H9 (cell line): ENCODE results near the gene MSANTD2. TPM values are rescaled to one million over a fixed set of nuclear protein-coding genes. Genes with fewer than 3 reads are reported as not detected.

Experiments
- DNase-seq: peaks from one replicate; pipeline ENCODE4 v3.0.0-alpha.2; 2017
- H2AFZ ChIP-seq: one replicate; pipeline ENCODE4 v1.6.1; 2013; ENCODE audit warnings: mild to moderate bottlenecking, low read length, control low read depth, moderate library complexity
- H2AK5ac ChIP-seq: 2 replicates; pipeline ENCODE4 v1.6.1; 2013; ENCODE audit warnings: low read length, control low read depth, mixed read lengths; ENCODE audit not compliant: insufficient read length
- H2BK120ac ChIP-seq: one replicate; pipeline ENCODE4 v1.6.1; 2013; ENCODE audit warnings: low read depth, mild to moderate bottlenecking, low read length, control low read depth, inconsistent platforms; ENCODE audit not compliant: poor library complexity, severe bottlenecking
- H2BK12ac ChIP-seq: 2 replicates; pipeline ENCODE4 v1.6.1; 2013; ENCODE audit warnings: low read length, control low read depth, mixed read lengths, low read depth; ENCODE audit not compliant: insufficient read length
- H2BK15ac ChIP-seq: 2 replicates; pipeline ENCODE4 v1.6.1; 2013; ENCODE audit warnings: low read depth, low read length, control low read depth
- H2BK20ac ChIP-seq: one replicate; pipeline ENCODE4 v1.6.1; 2013; ENCODE audit warnings: low read depth, mild to moderate bottlenecking, low read length, control low read depth, inconsistent platforms; ENCODE audit not compliant: poor library complexity, severe bottlenecking
- H2BK5ac ChIP-seq: 2 replicates; pipeline ENCODE4 v1.6.1; 2013; ENCODE audit warnings: low read length, control low read depth, mixed read lengths; ENCODE audit not compliant: insufficient read length
- H3K14ac ChIP-seq: 2 replicates; pipeline ENCODE4 v1.6.1; 2013; ENCODE audit warnings: low read length, control low read depth; ENCODE audit not compliant: insufficient read depth
- H3K18ac ChIP-seq: 2 replicates; pipeline ENCODE4 v1.6.1; 2013; ENCODE audit warnings: low read depth, mild to moderate bottlenecking, mixed read lengths, low read length, control low read depth; ENCODE audit not compliant: insufficient read length
- H3K23ac ChIP-seq: 2 replicates; pipeline ENCODE4 v1.6.1; 2013; ENCODE audit warnings: low read length, control low read depth, mixed read lengths, low read depth; ENCODE audit not compliant: insufficient read length
- H3K23me2 ChIP-seq: 2 replicates; pipeline ENCODE4 v1.6.1; 2013; ENCODE audit warnings: low read depth, mild to moderate bottlenecking, mixed read lengths, low read length, control low read depth; ENCODE audit not compliant: insufficient read length, poor library complexity, severe bottlenecking
- H3K27ac ChIP-seq: 2 replicates; pipeline ENCODE4 v1.5.1; 2013; ENCODE audit warnings: low read length, control low read depth, mixed read lengths, low read depth; ENCODE audit not compliant: insufficient read length
- H3K27me3 ChIP-seq: 2 replicates; pipeline ENCODE4 v1.6.1; 2013; ENCODE audit warnings: low read length, control low read depth, inconsistent platforms; ENCODE audit not compliant: insufficient read depth
- H3K4ac ChIP-seq: 2 replicates; pipeline ENCODE4 v1.6.1; 2013; ENCODE audit warnings: low read depth, mild to moderate bottlenecking, control low read depth, inconsistent platforms, low read length, moderate library complexity
- H3K4me1 ChIP-seq: 2 replicates; pipeline ENCODE4 v1.6.1; 2013; ENCODE audit warnings: low read length, control low read depth, inconsistent platforms; ENCODE audit not compliant: insufficient read depth
- H3K4me2 ChIP-seq: 2 replicates; pipeline ENCODE4 v1.6.1; 2013; ENCODE audit warnings: low read length, control low read depth, mixed read lengths; ENCODE audit not compliant: insufficient read length, insufficient read depth
- H3K56ac ChIP-seq: 2 replicates; pipeline ENCODE4 v1.6.1; 2013; ENCODE audit warnings: low read depth, mild to moderate bottlenecking, mixed read lengths, low read length, control low read depth; ENCODE audit not compliant: insufficient read length
- H3K79me1 ChIP-seq: 2 replicates; pipeline ENCODE4 v1.6.1; 2013; ENCODE audit warnings: low read depth, mild to moderate bottlenecking, moderate library complexity, low read length, control low read depth, inconsistent platforms; ENCODE audit not compliant: insufficient read depth, poor library complexity, severe bottlenecking
- H3K79me2 ChIP-seq: 2 replicates; pipeline ENCODE4 v1.6.1; 2013; ENCODE audit warnings: low read length, control low read depth, inconsistent platforms; ENCODE audit not compliant: insufficient read depth
- H3K9ac ChIP-seq: 2 replicates; pipeline ENCODE4 v1.6.1; 2013; ENCODE audit warnings: low read length, control low read depth, mixed read lengths; ENCODE audit not compliant: insufficient read length; ENCODE audit errors: extremely low read depth
- H3K9me3 ChIP-seq: one replicate; pipeline ENCODE4 v1.6.1; 2013; ENCODE audit warnings: low read depth, low read length, inconsistent platforms; ENCODE audit not compliant: control insufficient read depth
- H3T11ph ChIP-seq: one replicate; pipeline ENCODE4 v1.6.1; 2013; ENCODE audit warnings: mild to moderate bottlenecking, low read length, control low read depth, inconsistent platforms
- H4K20me1 ChIP-seq: one replicate; pipeline ENCODE4 v1.6.1; 2013; ENCODE audit not compliant: control insufficient read depth, insufficient read length, insufficient read depth
- H4K5ac ChIP-seq: 2 replicates; pipeline ENCODE4 v1.6.1; 2013; ENCODE audit warnings: low read depth, mild to moderate bottlenecking, mixed read lengths, low read length, control low read depth; ENCODE audit not compliant: insufficient read length
- H4K8ac ChIP-seq: replicated peaks from 2 replicates; pipeline ENCODE4 v1.6.1; 2013; ENCODE audit warnings: low read length, control low read depth, mixed read lengths, low read depth; ENCODE audit not compliant: insufficient read length
- H4K91ac ChIP-seq: 2 replicates; pipeline ENCODE4 v1.6.1; 2013; ENCODE audit warnings: low read depth, mild to moderate bottlenecking, moderate library complexity, mixed read lengths, low read length, control low read depth; ENCODE audit not compliant: insufficient read length
- H3K27ac Mint-ChIP-seq, 3 experiments: 2 replicates in 2 of 3; 3 replicates in 1 of 3; pipeline ENCODE4 v1.8.0; 2020 to 2021; ENCODE audit warnings: mixed read lengths in 3 of 3, mild to moderate bottlenecking in 1 of 3, moderate library complexity in 1 of 3
- H3K27me3 Mint-ChIP-seq: 2 replicates; pipeline ENCODE4 v1.8.0; 2021; ENCODE audit warnings: low read depth, mild to moderate bottlenecking, moderate library complexity, mixed read lengths
- H3K36me3 Mint-ChIP-seq, 3 experiments: 2 replicates in 2 of 3; 3 replicates in 1 of 3; pipeline ENCODE4 v1.8.0; 2020 to 2021; ENCODE audit warnings: low read depth in 3 of 3, mixed read lengths in 3 of 3; ENCODE audit not compliant: insufficient read depth in 1 of 3
- H3K4me1 Mint-ChIP-seq, 2 experiments: 2 replicates each; pipeline ENCODE4 v1.8.0; 2020; ENCODE audit warnings: mixed read lengths in 2 of 2
- H3K4me3 Mint-ChIP-seq, 2 experiments: 2 replicates in 1 of 2; 3 replicates in 1 of 2; pipeline ENCODE4 v1.8.0; 2020 to 2021; ENCODE audit warnings: mild to moderate bottlenecking in 2 of 2, mixed read lengths in 2 of 2, moderate library complexity in 1 of 2
- H3K9me3 Mint-ChIP-seq, 2 experiments: 2 replicates in 1 of 2; 3 replicates in 1 of 2; pipeline ENCODE4 v1.8.0; 2020; ENCODE audit warnings: mild to moderate bottlenecking in 2 of 2, mixed read lengths in 2 of 2, moderate library complexity in 1 of 2
- CTCF ChIP-seq: fragments of 200-600 bp; sonication (generic); conservative IDR thresholded peaks from 3 replicates; pipeline ENCODE4 v1.8.0; 2021; ENCODE audit warnings: antibody characterized with exemption, mild to moderate bottlenecking
- WGBS: extraction: QIAGEN DNeasy Blood & Tissue Kit; methylation state at CpG from one replicate; pipeline ENCODE4 v1.1.7; 2013; ENCODE audit warnings: missing lambda C conversion rate, low lambda C conversion rate, mixed read lengths; ENCODE audit not compliant: insufficient read length; ENCODE audit errors: extremely low coverage; 5-methylcytosine and 5-hydroxymethylcytosine counted together
- total RNA-seq: library from RNA; stranded (reverse); gene quantifications from 2 replicates; pipeline ENCODE4 v1.2.1, GENCODE V29; 2021

MSANTD2 gene
- total RNA-seq, 1 experiment from 2014 or later = 18.1 TPM

- Histone ChIP-seq H2BK20ac (no peak overlapping the region), H4K8ac (no peak overlapping the region), H3K79me1 (peaks cover 2% of the 10 kb centered on the region), H4K5ac (no peak overlapping the region), H2BK15ac (no peak overlapping the region), H3K18ac (no peak overlapping the region), H4K91ac (no peak overlapping the region), H3K4me1 (peaks cover 10% of the 10 kb centered on the region; the same call in 1 of the 2 replicates), H2BK5ac (no peak overlapping the region), H3K4ac (no peak overlapping the region), H2AK5ac (no peak overlapping the region), H3K4me2 (no peak overlapping the region), H3K56ac (no peak overlapping the region), H3K9me3 (no peaks in the 10 kb centered on the region), H2BK12ac (no peak overlapping the region), H3K79me2 (peaks cover 41% of the 10 kb centered on the region; the same call in 1 of the 2 replicates), H3K27ac (no peak overlapping the region), H4K20me1 (no peaks in the 10 kb centered on the region), H3K23me2 (peaks cover 5% of the 10 kb centered on the region), H3K14ac (no peak overlapping the region), H3K27me3 (no peaks in the 10 kb centered on the region), H3K9ac (no peak overlapping the region), H2BK120ac (no peak overlapping the region), H2AFZ (no peak overlapping the region), H3T11ph (no peak overlapping the region), H3K23ac (no peak overlapping the region)
- Mint-ChIP-seq H3K27ac (no peak overlapping the region), H3K4me3 (no peak overlapping the region), H3K27me3 (no peaks in the 10 kb centered on the region), H3K4me1 (peaks cover 48 to 54% of the 10 kb centered on the region in 2 experiments), H3K9me3 (no peaks in the 10 kb centered on the region), H3K36me3 (no peaks in the 10 kb centered on the region)
- no peak for TF ChIP-seq CTCF
- DNase-seq = no peak
- no CpG with 5 or more reads among the region's 3 CpGs for WGBS
These were observed 3.9 kb downstream of the MSANTD2 start for GRCh38 chr11:124796312-124796711.
